ENCODE results near the gene HIVEP3.
A peak's percentile ranks its signal among the peaks of the same experiment; 100 is the strongest.

HIVEP3 gene

GRCh38 chr1:41775956-41776585 lies 142.7 kb downstream of the HIVEP3 start:
- FAIRE-seq (no peak), DNase-seq (ENCODE audit: insufficient read length, low spot score) (no peak)
- TF ChIP-seq POLR2AphosphoS5 (IDR thresholded peaks at IDR 0.05; ENCODE audit: low read depth, low read length) (no peak), PAX5 (IDR thresholded peaks at IDR 0.05; ENCODE audit: insufficient read depth, low read length, severe bottlenecking) (no peak)

- no peak for FAIRE-seq
- no peak for TF ChIP-seq POU2F2 (IDR thresholded peaks at IDR 0.05; ENCODE audit: low read depth, low read length)
- TF ChIP-seq POLR2AphosphoS5 (IDR thresholded peaks at IDR 0.05; ENCODE audit: low read depth, low read length): no peak
- TF ChIP-seq PAX5 (IDR thresholded peaks at IDR 0.05; ENCODE audit: insufficient read depth, low read length, severe bottlenecking): no peak
- no peak for TF ChIP-seq TAF1 (IDR thresholded peaks at IDR 0.05; ENCODE audit: low read depth, low read length)
- no peak for TF ChIP-seq SPI1 (IDR thresholded peaks at IDR 0.05; ENCODE audit: low read depth, low read length)
- no peak for TF ChIP-seq POLR2A (IDR thresholded peaks at IDR 0.05; ENCODE audit: low read depth, low read length)
- no peak for DNase-seq (ENCODE audit: insufficient read length, low spot score)
These were observed 144.2 kb downstream of the HIVEP3 start for GRCh38 chr1:41774471-41774990.

GRCh38 chr1:41773842-41774241 lies 144.9 kb downstream of the HIVEP3 start:
- FAIRE-seq: no peak
- TF ChIP-seq POU2F2 (IDR thresholded peaks at IDR 0.05; ENCODE audit: low read depth, low read length) (no peak), PAX5 (IDR thresholded peaks at IDR 0.05; ENCODE audit: insufficient read depth, low read length, severe bottlenecking) (no peak), TAF1 (IDR thresholded peaks at IDR 0.05; ENCODE audit: low read depth, low read length) (no peak), SPI1 (IDR thresholded peaks at IDR 0.05; ENCODE audit: low read depth, low read length) (no peak), POLR2A (IDR thresholded peaks at IDR 0.05; ENCODE audit: low read depth, low read length) (no peak), POLR2AphosphoS5 (IDR thresholded peaks at IDR 0.05; ENCODE audit: low read depth, low read length) (no peak)

GRCh38 chr1:41773144-41773591 lies 145.6 kb downstream of the HIVEP3 start:
- DNase-seq (ENCODE audit: insufficient read length, low spot score) (no peak), FAIRE-seq (peak; percentile 45)
- TF ChIP-seq POLR2AphosphoS5 (IDR thresholded peaks at IDR 0.05; ENCODE audit: low read depth, low read length) (no peak), POU2F2 (IDR thresholded peaks at IDR 0.05; ENCODE audit: low read depth, low read length) (no peak), POLR2A (IDR thresholded peaks at IDR 0.05; ENCODE audit: low read depth, low read length) (no peak), PAX5 (IDR thresholded peaks at IDR 0.05; ENCODE audit: insufficient read depth, low read length, severe bottlenecking) (no peak), SPI1 (IDR thresholded peaks at IDR 0.05; ENCODE audit: low read depth, low read length) (no peak), TAF1 (IDR thresholded peaks at IDR 0.05; ENCODE audit: low read depth, low read length) (no peak)

More at GRCh38 chr1:41773842-41774241, 144.9 kb downstream of the HIVEP3 start:
- DNase-seq (ENCODE audit: insufficient read length, low spot score): no peak

GRCh38 chr1:41769068-41769467 lies 149.7 kb downstream of the HIVEP3 start:
- TF ChIP-seq PAX5 (IDR thresholded peaks at IDR 0.05; ENCODE audit: insufficient read depth, low read length, severe bottlenecking): no peak
- TF ChIP-seq POLR2A (IDR thresholded peaks at IDR 0.05; ENCODE audit: low read depth, low read length): no peak
- no peak for TF ChIP-seq TAF1 (IDR thresholded peaks at IDR 0.05; ENCODE audit: low read depth, low read length)
- TF ChIP-seq POLR2AphosphoS5 (IDR thresholded peaks at IDR 0.05; ENCODE audit: low read depth, low read length): no peak
- no peak for TF ChIP-seq SPI1 (IDR thresholded peaks at IDR 0.05; ENCODE audit: low read depth, low read length)
- no peak for TF ChIP-seq POU2F2 (IDR thresholded peaks at IDR 0.05; ENCODE audit: low read depth, low read length)
- FAIRE-seq (no peak), DNase-seq (ENCODE audit: insufficient read length, low spot score) (no peak)

GRCh38 chr1:41768583-41768982 lies 150.1 kb downstream of the HIVEP3 start:
- TF ChIP-seq PAX5 (IDR thresholded peaks at IDR 0.05; ENCODE audit: insufficient read depth, low read length, severe bottlenecking) (no peak), POLR2A (IDR thresholded peaks at IDR 0.05; ENCODE audit: low read depth, low read length) (no peak), SPI1 (IDR thresholded peaks at IDR 0.05; ENCODE audit: low read depth, low read length) (peak; percentile 76)
- no peak for FAIRE-seq
- DNase-seq (ENCODE audit: insufficient read length, low spot score): no peak

GRCh38 chr1:41767534-41768525 lies 150.9 kb downstream of the HIVEP3 start:
- TF ChIP-seq SPI1 (IDR thresholded peaks at IDR 0.05; ENCODE audit: low read depth, low read length) (no peak), POLR2AphosphoS5 (IDR thresholded peaks at IDR 0.05; ENCODE audit: low read depth, low read length) (no peak), POU2F2 (IDR thresholded peaks at IDR 0.05; ENCODE audit: low read depth, low read length) (no peak), PAX5 (IDR thresholded peaks at IDR 0.05; ENCODE audit: insufficient read depth, low read length, severe bottlenecking) (no peak), TAF1 (IDR thresholded peaks at IDR 0.05; ENCODE audit: low read depth, low read length) (no peak), POLR2A (IDR thresholded peaks at IDR 0.05; ENCODE audit: low read depth, low read length) (no peak)
- DNase-seq (ENCODE audit: insufficient read length, low spot score) (no peak), FAIRE-seq (no peak)

GRCh38 chr1:41766546-41766945 lies 152.2 kb downstream of the HIVEP3 start:
- no peak for FAIRE-seq
- DNase-seq (ENCODE audit: insufficient read length, low spot score): no peak
- TF ChIP-seq POU2F2 (IDR thresholded peaks at IDR 0.05; ENCODE audit: low read depth, low read length) (no peak), SPI1 (IDR thresholded peaks at IDR 0.05; ENCODE audit: low read depth, low read length) (no peak), TAF1 (IDR thresholded peaks at IDR 0.05; ENCODE audit: low read depth, low read length) (no peak), POLR2A (IDR thresholded peaks at IDR 0.05; ENCODE audit: low read depth, low read length) (no peak), PAX5 (IDR thresholded peaks at IDR 0.05; ENCODE audit: insufficient read depth, low read length, severe bottlenecking) (no peak), POLR2AphosphoS5 (IDR thresholded peaks at IDR 0.05; ENCODE audit: low read depth, low read length) (no peak)

GRCh38 chr1:41766041-41766440 lies 152.7 kb downstream of the HIVEP3 start:
- FAIRE-seq: peak; percentile 55
- TF ChIP-seq POLR2AphosphoS5 (IDR thresholded peaks at IDR 0.05; ENCODE audit: low read depth, low read length) (no peak), PAX5 (IDR thresholded peaks at IDR 0.05; ENCODE audit: insufficient read depth, low read length, severe bottlenecking) (no peak), POLR2A (IDR thresholded peaks at IDR 0.05; ENCODE audit: low read depth, low read length) (no peak), POU2F2 (IDR thresholded peaks at IDR 0.05; ENCODE audit: low read depth, low read length) (no peak), TAF1 (IDR thresholded peaks at IDR 0.05; ENCODE audit: low read depth, low read length) (no peak), SPI1 (IDR thresholded peaks at IDR 0.05; ENCODE audit: low read depth, low read length) (no peak)

More at GRCh38 chr1:41766041-41766440, 152.7 kb downstream of the HIVEP3 start:
- no peak for DNase-seq (ENCODE audit: insufficient read length, low spot score)

Data from GM12891 (cell line).